ENCODE data around the gene HSD17B11. TPM values are rescaled to one million over a fixed set of nuclear protein-coding genes. Genes with fewer than 3 reads are reported as not detected.

HSD17B11 gene
- polyA plus RNA-seq, 3 donors, result 86.9 to 330 (median 272) TPM

GRCh38 chr4:87356832-87357526 lies 34.0 kb downstream of the HSD17B11 start:
- Histone ChIP-seq H4K20me1 (ENCODE audit: insufficient read depth, low read length) (peaks cover 61% of the 10 kb centered on the region), H3K4me1 (ENCODE audit: control insufficient read depth in 1 of 2, insufficient read depth in 2 of 2, low read length in 2 of 2) (no peaks in the 10 kb centered on the region), H2AFZ (ENCODE audit: insufficient read depth, low read depth, low read length, poor library complexity, severe bottlenecking) (no peak overlapping the region), H3K36me3 (replicated peaks in 1 of 2; ENCODE audit: control insufficient read depth in 1 of 2, insufficient read depth in 2 of 2, low read length in 2 of 2) (peaks cover 77 to 91% of the 10 kb centered on the region in 2 donors), H3K9ac (ENCODE audit: insufficient read depth, low read length, poor library complexity, severe bottlenecking) (no peak overlapping the region), H3K9me3 (replicated peaks in 1 of 2; ENCODE audit: control insufficient read depth in 1 of 2, insufficient read depth in 1 of 2, low read length in 2 of 2) (peaks cover 0 to 10% of the 10 kb centered on the region in 2 donors), H3K27me3 (ENCODE audit: control insufficient read depth in 2 of 2, insufficient read depth in 2 of 2, low read length in 2 of 2) (no peaks in the 10 kb centered on the region), H3K27ac (ENCODE audit: low read depth in 1 of 2, low read length in 2 of 2) (peak overlapping the region in 1 of 2 donors; percentile 24), H3K4me2 (replicated peaks; ENCODE audit: extremely low read depth, low read length, poor library complexity, severe bottlenecking) (no peak overlapping the region), H3K79me2 (ENCODE audit: insufficient read depth, low read length) (peaks cover 24% of the 10 kb centered on the region), H3K4me3 (replicated peaks in 1 of 3; ENCODE audit: low read depth in 2 of 3, low read length in 3 of 3) (no peak overlapping the region)
- H3K4me1 Mint-ChIP-seq, result no peaks in the 10 kb centered on the region
- no CpG with 5 or more reads among the region's 2 CpGs for WGBS (ENCODE audit: insufficient coverage)
- intact Hi-C loops (cut with micrococcal nuclease), result no loop called here
- peak overlapping the region in 2 of 7 donors; percentile 30 to 57 for H3K27ac Mint-ChIP-seq
- no peak overlapping the region for H3K4me3 Mint-ChIP-seq
- H3K9me3 Mint-ChIP-seq, result peaks cover 2 to 13% (median 9%) of the 10 kb centered on the region in 7 donors
- H3K36me3 Mint-ChIP-seq, result peaks cover 75 to 84% of the 10 kb centered on the region in 2 donors
- no peak for DNase-seq
- TF ChIP-seq CTCF (IDR thresholded peaks at IDR 0.05), result no peak
- H3K27me3 Mint-ChIP-seq (ENCODE audit: low read depth in 3 of 3), result peaks cover 0 to 2% (median 0%) of the 10 kb centered on the region in 3 donors

- Histone ChIP-seq H2AFZ (ENCODE audit: insufficient read depth, low read depth, low read length, poor library complexity, severe bottlenecking) (no peak overlapping the region), H3K4me2 (replicated peaks; ENCODE audit: extremely low read depth, low read length, poor library complexity, severe bottlenecking) (no peak overlapping the region), H3K79me2 (ENCODE audit: insufficient read depth, low read length) (peaks cover 11% of the 10 kb centered on the region), H3K4me3 (replicated peaks in 1 of 3; ENCODE audit: low read depth in 2 of 3, low read length in 3 of 3) (no peak overlapping the region), H3K36me3 (replicated peaks in 1 of 2; ENCODE audit: control insufficient read depth in 1 of 2, insufficient read depth in 2 of 2, low read length in 2 of 2) (peaks cover 56 to 66% of the 10 kb centered on the region in 2 donors), H4K20me1 (ENCODE audit: insufficient read depth, low read length) (peaks cover 35% of the 10 kb centered on the region), H3K9ac (ENCODE audit: insufficient read depth, low read length, poor library complexity, severe bottlenecking) (no peak overlapping the region), H3K4me1 (ENCODE audit: control insufficient read depth in 1 of 2, insufficient read depth in 2 of 2, low read length in 2 of 2) (no peaks in the 10 kb centered on the region), H3K9me3 (replicated peaks in 1 of 2; ENCODE audit: control insufficient read depth in 1 of 2, insufficient read depth in 1 of 2, low read length in 2 of 2) (peaks cover 0 to 10% of the 10 kb centered on the region in 2 donors), H3K27me3 (ENCODE audit: control insufficient read depth in 2 of 2, insufficient read depth in 2 of 2, low read length in 2 of 2) (no peaks in the 10 kb centered on the region), H3K27ac (ENCODE audit: low read depth in 1 of 2, low read length in 2 of 2) (no peak overlapping the region)
- no peaks in the 10 kb centered on the region for H3K4me1 Mint-ChIP-seq
- no peak overlapping the region for H3K4me3 Mint-ChIP-seq
- peaks cover 2 to 12% (median 9%) of the 10 kb centered on the region in 7 donors for H3K9me3 Mint-ChIP-seq
- H3K27ac Mint-ChIP-seq, result peak overlapping the region in 2 of 7 donors; percentile 37 to 75
- H3K36me3 Mint-ChIP-seq, result peaks cover 57 to 63% of the 10 kb centered on the region in 2 donors
- intact Hi-C loops (cut with micrococcal nuclease), result no loop called here
- H3K27me3 Mint-ChIP-seq (ENCODE audit: low read depth in 3 of 3), result no peaks in the 10 kb centered on the region
- DNase-seq, result no peak
- TF ChIP-seq CTCF (IDR thresholded peaks at IDR 0.05), result no peak
- 80% methylated on average over 3 of the region's 7 CpGs for WGBS (ENCODE audit: insufficient coverage)
These were observed 36.6 kb downstream of the HSD17B11 start for GRCh38 chr4:87354168-87355102.

All from CD14-positive monocyte (primary cell).